ENCODE measurements around the gene ABAT. TPM values are rescaled to one million over a fixed set of nuclear protein-coding genes. Genes with fewer than 3 reads are reported as not detected.

ABAT gene
- total and polyA plus RNA-seq, 2 of the 8 experiments (the other 6 are each of a cell fraction or from before 2014, with no cell fraction given), result 6.4 to 8.4 TPM

DNA sequence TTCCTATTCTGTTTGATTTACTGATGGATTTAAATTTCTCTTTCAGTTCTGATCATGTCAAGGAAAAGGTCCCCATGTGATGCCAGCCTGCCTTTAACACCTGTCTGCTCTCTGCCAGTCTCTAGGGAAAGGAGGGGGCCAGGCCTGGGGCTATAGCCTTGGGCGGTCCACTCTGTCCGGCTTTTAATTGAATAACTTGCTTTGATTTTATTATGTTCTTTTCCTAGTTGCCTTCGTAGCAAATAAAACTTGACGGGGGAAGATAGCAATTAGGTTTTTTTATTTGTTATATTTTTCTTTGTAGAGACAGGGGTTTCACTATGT is 47.6 kb downstream of the ABAT start (continued):
- TF ChIP-seq RNF2 (IDR thresholded peaks at IDR 0.05; ENCODE audit: borderline replicate concordance, low read depth, low read length, missing control alignments, poor library complexity, severe bottlenecking), result no peak
- TF ChIP-seq NRF1 (IDR thresholded peaks at IDR 0.05; ENCODE audit: low read depth, low read length), result no peak
